A673 (cell line): ENCODE results near the gene UNC45B.
"Not testable (repeated sequence)": the region's sequence is repeated elsewhere in the genome, so short reads cannot be mapped to it uniquely, and the experiment has no call there.

Experiments
- EZH2 ChIP-seq: fragments of 200-600 bp; sonication (generic); IDR thresholded peaks from 2 replicates; pipeline ENCODE4 v1.6.1; 2017; ENCODE audit warnings: borderline replicate concordance, low read depth, mild to moderate bottlenecking, mixed read lengths, antibody characterized with exemption, low read length; ENCODE audit not compliant: poor library complexity, severe bottlenecking
- TF ChIP-seq, protein P1 (sequence below): fragments of 300-800, 200-600 bp; sonication (generic); conservative IDR thresholded peaks from 2 replicates; pipeline ENCODE4 v1.5.1; 2017; ENCODE audit warnings: low read depth, mild to moderate bottlenecking, antibody characterized with exemption, low read length, moderate library complexity, mixed read lengths

DNA sequence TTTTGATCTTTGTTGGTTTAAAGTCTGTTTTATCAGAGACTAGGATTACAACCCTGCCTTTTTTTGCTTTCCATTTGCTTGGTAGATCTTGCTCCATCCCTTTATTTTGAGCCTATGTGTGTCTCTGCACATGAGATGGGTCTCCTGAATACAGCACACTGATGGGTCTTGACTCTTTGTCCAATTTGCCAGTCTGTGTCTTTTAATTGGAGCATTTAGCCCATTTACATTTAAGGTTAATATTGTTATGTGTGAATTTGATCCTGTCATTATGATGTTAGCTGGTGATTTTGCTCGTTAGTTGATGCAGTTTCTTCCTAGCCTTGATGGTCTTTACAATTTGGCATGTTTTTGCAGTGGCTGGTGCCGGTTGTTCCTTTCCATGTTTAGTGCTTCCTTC, 55.0 kb downstream of the UNC45B start:
- TF ChIP-seq, protein P1, sequence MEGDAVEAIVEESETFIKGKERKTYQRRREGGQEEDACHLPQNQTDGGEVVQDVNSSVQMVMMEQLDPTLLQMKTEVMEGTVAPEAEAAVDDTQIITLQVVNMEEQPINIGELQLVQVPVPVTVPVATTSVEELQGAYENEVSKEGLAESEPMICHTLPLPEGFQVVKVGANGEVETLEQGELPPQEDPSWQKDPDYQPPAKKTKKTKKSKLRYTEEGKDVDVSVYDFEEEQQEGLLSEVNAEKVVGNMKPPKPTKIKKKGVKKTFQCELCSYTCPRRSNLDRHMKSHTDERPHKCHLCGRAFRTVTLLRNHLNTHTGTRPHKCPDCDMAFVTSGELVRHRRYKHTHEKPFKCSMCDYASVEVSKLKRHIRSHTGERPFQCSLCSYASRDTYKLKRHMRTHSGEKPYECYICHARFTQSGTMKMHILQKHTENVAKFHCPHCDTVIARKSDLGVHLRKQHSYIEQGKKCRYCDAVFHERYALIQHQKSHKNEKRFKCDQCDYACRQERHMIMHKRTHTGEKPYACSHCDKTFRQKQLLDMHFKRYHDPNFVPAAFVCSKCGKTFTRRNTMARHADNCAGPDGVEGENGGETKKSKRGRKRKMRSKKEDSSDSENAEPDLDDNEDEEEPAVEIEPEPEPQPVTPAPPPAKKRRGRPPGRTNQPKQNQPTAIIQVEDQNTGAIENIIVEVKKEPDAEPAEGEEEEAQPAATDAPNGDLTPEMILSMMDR, result not testable (repeated sequence)
- TF ChIP-seq EZH2, result not testable (repeated sequence)
